ENCODE data around the gene CAST.
"Not testable (repeated sequence)": the region's sequence is repeated elsewhere in the genome, so short reads cannot be mapped to it uniquely, and the experiment has no call there.

Gene CAST

GRCh38 chr5:96661855-96662724 is at the start of gene CAST:
Gene CAST, plus strand, starts transcription at chr5:96662376. Its CDS starts 47 bp downstream, at chr5:96662423.
- peak; percentile 39 for DNase-seq

GRCh38 chr5:96614110-96614691 is 48.0 kb upstream of the CAST start:
- peak; percentile 42 for DNase-seq

- DNase-seq: no peak
These were observed 47.0 kb upstream of the CAST start for GRCh38 chr5:96615223-96615622.

- no peak for DNase-seq
These were observed 45.4 kb upstream of the CAST start for GRCh38 chr5:96616801-96617200.

GRCh38 chr5:96618311-96619016 is 43.7 kb upstream of the CAST start:
- not testable (repeated sequence) for DNase-seq

DNA sequence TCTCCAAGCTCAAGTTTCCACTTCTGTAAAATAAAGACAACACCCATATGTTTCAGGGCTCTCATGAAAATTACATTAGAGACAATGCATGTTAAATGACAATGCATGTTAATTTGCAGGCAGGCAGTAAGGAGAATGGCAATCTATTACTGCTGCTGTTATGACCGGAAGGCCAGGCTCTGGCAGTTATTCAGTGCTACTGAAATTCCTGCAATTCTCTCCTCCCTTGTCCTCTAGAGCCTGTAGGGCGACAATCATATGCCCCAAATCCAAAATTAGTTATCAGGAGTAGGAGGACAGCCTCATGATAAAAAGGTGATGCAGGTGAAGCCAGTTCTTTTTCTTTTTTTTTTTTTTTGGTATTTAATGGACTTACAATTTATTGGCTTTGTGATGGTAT is 42.2 kb upstream of the CAST start:
- no peak for DNase-seq

- no peak for DNase-seq
These were observed 37.6 kb upstream of the CAST start for GRCh38 chr5:96624596-96624995.

GRCh38 chr5:96625365-96625764 is 36.8 kb upstream of the CAST start:
- DNase-seq: no peak

GRCh38 chr5:96626956-96627355 is 35.2 kb upstream of the CAST start:
- no peak for DNase-seq

- DNase-seq: no peak
These were observed 34.3 kb upstream of the CAST start for GRCh38 chr5:96627792-96628398.

DNA sequence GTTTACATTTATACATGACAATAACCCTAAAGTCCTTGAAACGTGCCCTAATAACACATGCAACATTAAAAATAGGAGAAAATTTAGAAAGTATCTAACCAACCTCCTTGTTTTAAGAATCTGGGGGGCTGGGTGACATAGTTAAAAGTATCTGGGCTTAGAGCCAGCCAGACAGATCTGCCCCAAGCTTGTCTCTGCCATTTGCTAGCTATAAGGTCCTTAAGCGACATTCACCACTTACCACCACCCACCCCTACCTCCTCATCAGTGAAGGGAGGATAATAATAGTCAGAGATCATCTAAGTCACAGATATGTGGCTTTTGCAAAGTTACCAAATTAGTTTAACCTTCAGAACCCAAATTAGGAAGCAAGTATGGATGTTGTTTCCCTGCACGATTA is 33.8 kb upstream of the CAST start:
- no peak for DNase-seq

GRCh38 chr5:96629774-96630173 is 32.4 kb upstream of the CAST start:
- DNase-seq: no peak

- DNase-seq: no peak
These were observed 28.4 kb upstream of the CAST start for GRCh38 chr5:96633820-96634219.

- no peak for DNase-seq
These were observed 27.3 kb upstream of the CAST start for GRCh38 chr5:96634881-96635280.

DNA sequence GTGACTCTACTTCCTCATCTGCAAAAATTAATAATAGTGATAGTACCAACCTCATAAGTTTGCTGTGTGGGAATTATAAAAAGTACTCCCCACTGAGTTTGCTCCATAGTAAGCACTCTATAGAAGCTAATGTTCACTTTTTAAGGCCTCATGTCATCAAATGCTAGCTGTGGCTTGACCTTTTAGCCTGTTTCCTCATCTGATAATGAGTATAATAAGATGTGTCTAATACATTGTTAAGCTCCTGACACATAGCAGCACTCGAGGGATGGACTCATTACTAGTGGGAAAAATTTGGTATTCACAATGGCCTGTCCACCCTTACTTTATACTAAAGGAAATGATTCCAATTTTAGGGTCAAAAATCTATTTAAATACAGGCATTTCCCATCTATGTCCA is 26.1 kb upstream of the CAST start:
- no peak for DNase-seq

DNA sequence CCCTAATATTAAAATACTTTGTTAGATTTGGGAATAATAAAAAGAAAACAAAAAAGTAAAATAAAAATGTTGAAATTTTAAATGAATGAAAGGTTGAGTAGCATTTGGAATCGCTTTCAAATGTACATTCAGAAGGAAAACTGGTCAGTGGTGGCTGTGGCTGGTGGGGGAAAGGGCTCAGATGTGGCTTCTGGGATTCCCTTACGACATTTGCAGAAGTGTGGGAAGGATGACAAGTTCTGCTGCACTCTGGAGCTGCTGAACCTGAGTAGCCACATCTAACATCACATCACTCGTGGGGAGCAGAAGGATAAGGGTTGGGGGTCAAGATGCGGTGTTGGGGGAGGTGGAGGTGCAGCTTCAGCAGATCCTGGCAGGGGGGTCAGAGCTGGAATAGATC is 25.6 kb upstream of the CAST start:
- DNase-seq: no peak

DNA sequence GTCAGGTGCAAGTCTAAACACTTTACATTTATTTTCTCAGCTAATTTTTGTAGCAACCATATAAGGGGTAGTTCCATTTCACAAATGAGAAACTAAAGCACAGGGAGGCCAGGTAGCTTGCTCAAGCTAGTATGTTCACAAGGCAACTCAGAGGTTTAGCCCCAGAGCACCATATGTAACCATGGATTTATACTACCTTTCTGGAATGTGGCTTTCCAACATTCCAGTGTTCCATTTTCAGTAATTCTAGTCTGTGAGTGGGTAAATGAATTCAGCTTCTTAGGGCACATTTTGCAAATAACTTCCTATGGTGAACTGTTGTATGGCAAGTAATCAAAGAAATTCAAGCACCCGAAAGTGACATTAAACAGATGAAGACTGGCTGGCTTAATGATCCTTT is 25.0 kb upstream of the CAST start:
- DNase-seq: no peak

GRCh38 chr5:96638561-96638960 is 23.6 kb upstream of the CAST start:
- no peak for DNase-seq

DNA sequence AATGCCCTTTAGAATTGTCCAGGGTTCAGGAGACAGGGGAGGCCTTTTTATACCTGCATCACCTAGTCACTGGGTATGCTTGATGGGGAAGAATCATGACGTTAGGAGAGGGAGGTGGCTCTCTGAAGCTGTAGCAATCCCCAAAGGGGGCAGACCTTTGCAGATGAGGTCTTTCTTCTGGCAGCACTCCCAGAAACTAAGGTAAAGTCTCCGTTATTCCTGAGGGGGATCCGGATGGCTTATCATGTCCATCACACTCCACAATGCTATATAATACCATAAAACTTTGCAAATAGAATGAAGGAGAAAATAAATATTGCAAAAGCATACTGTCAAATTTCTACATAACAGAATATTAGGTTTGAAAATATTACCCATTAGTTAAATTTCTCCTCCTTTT is 21.5 kb upstream of the CAST start:
- DNase-seq: no peak

GRCh38 chr5:96641368-96642280 is 20.6 kb upstream of the CAST start:
- DNase-seq: no peak

DNA sequence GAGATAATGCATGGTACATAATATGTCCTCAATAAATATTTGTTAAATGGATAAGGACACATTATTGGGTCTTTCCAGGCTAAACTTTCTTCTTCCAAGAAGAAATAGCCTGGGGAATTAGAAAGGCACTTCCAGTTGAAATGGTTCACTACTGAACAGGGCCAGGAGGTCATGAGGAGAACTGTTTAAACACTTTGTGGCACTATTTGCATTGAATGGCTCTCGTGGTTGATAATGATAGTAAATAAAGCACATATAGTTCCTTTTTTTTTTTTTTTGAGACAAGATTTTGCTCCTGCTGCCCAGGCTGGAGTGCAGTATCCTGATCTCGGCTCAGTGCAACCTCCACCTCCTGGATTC is 19.9 kb upstream of the CAST start:
- no peak for DNase-seq

DNA sequence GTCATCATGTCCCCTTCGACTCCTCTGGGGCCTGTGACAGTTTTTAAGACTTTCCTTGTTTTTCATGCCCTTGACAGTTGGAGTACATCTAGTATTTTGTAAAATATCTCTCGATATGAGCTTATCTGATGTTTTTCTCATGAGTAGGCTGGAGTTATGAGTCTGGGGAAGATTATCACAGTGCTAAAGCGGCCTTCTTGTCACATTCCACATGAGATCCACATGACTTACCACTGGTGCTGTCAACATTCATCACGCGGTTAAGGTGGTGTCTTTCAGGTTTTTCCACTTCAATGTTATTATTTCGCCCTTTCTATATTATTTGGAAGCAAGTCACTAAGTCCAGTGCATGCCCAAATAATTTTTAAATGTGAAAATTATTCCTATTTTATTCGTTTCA is 17.1 kb upstream of the CAST start:
- no peak for DNase-seq

DNA sequence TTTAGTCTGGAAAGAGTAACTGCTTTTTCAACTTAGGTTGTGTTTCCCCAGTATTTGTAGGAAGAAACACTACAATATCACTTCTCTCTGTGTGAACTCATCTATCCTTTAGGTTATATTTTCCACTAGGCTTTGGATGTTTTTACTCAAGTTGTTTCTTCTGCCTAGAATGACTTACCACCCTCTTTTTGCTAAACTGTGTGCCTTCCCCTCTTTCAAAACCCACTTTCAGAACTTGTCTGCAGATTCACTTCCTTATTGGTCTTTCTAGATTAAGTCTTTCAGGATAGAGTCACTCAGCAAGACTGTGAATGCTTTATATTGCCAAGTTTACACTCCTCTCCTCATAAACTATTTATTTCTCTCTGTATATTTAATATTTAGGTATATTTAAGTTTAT is 14.2 kb upstream of the CAST start:
- DNase-seq: no peak
